Mesodermal cell (in vitro differentiated cells): ENCODE results near the gene CHID1.

Experiments used
- H3K27ac ChIP-seq: 2 replicates; pipeline ENCODE4 v1.7.0; 2013; ENCODE audit warnings: mild to moderate bottlenecking, low read depth, low read length, moderate library complexity; ENCODE audit not compliant: severe bottlenecking
- H3K36me3 ChIP-seq: 2 replicates; pipeline ENCODE4 v1.7.1; 2013; ENCODE audit warnings: mild to moderate bottlenecking, low read length, moderate library complexity; ENCODE audit not compliant: control insufficient read depth, insufficient read depth
- H3K4me1 ChIP-seq: one replicate; pipeline ENCODE4 v1.7.1; 2013; ENCODE audit warnings: mild to moderate bottlenecking, low read length; ENCODE audit not compliant: insufficient read depth, control insufficient read depth, poor library complexity, severe bottlenecking
- H3K4me3 ChIP-seq: 2 replicates; pipeline ENCODE4 v1.7.0; 2013; ENCODE audit warnings: low read length, control low read depth, mild to moderate bottlenecking; ENCODE audit not compliant: insufficient read depth, poor library complexity, severe bottlenecking; ENCODE audit errors: extremely low read depth
- H3K9me3 ChIP-seq: 2 replicates; pipeline ENCODE4 v1.7.1; 2013; ENCODE audit warnings: mild to moderate bottlenecking, low read length, moderate library complexity; ENCODE audit not compliant: control insufficient read depth
- WGBS, 2 experiments: methylation state at CpG; one replicate each; pipeline ENCODE4 v1.1.5; 2013; ENCODE audit warnings: missing lambda C conversion rate in 2 of 2; ENCODE audit not compliant: insufficient coverage in 2 of 2; 5-methylcytosine and 5-hydroxymethylcytosine counted together

CHID1 gene

DNA sequence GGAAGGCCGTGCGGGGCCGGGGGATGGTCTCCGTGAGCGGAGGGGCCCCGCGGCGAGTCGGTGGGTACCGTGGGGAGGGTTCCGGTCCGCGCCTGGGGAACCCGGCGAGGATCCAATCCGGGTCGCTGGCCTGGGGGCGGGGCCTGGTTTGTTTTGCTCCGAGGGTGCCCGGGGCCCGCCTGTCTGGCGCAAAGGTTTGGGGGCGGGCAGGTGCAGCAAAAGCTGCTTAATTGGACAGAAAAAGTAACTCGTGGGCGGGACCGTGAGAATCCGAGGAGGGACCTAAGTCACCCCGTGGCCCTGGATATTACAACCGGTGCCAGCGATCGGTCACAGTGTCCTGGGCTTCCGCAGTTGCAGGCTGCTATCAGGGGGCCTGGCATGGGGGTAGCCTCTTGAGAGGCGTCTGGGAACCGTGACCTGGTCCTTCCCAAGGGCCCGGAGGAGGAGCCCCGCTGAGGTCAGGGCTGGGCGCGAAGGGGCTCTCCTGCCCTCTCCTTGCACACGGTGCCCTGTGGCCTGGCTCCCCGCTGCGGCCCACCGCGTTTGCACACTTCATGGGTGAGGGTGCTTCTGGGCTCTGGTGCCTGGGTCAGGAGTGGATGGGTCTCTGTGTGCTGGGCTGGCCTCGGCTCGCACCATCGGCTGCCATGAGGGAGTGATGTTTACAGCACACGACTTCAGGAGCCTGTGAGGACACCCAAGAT lies 90.5 kb downstream of the CHID1 start:
- Histone ChIP-seq H3K4me3 (peak overlapping the region; percentile 71), H3K36me3 (peaks cover 31% of the 10 kb centered on the region), H3K27ac (peak overlapping the region; percentile 36), H3K4me1 (peaks cover 11% of the 10 kb centered on the region), H3K9me3 (no peaks in the 10 kb centered on the region)
- 10 to 12% methylated on average over 42 to 44 of the region's 47 CpGs for WGBS, 2 experiments

DNA sequence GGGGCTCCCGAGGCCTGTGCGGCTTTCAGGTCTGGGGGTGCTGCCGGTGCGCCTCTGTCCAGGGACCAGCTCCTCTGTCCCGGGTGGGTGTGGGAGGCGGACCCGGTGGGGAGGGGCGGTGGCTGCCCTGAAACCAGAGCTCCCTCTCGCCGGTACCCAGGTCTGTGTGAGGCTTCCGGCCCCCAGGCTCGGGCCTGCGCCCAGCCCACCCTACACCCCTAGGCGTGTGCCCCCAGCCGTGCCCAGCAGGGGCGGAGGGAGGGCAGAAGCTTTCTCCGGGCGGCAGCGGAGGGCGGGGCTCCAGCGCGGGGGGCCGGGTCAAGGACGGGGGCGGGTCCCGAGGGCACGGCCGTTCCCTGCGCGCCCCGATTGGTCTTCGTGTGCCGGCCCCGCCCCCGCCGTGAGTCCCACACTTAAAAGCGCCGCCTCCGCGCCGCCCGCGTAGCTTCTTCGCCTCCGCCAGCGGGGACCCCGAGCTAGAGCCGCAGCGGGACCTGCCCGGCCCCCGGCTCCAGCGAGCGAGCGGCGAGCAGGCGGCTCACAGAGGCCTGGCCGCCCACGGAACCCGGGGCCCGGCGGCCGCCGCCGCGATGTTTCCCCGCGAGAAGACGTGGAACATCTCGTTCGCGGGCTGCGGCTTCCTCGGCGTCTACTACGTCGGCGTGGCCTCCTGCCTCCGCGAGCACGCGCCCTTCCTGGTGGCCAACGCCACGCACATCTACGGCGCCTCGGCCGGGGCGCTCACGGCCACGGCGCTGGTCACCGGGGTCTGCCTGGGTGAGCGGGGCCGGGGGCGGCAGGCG lies 91.3 kb downstream of the CHID1 start:
- Histone ChIP-seq H3K9me3 (no peaks in the 10 kb centered on the region), H3K4me1 (peaks cover 11% of the 10 kb centered on the region), H3K27ac (peak overlapping the region; percentile 36), H3K4me3 (peak overlapping the region; percentile 71), H3K36me3 (peaks cover 27% of the 10 kb centered on the region)
- WGBS, 2 experiments: 3 to 5% methylated on average over 63 to 78 of the region's 96 CpGs

DNA sequence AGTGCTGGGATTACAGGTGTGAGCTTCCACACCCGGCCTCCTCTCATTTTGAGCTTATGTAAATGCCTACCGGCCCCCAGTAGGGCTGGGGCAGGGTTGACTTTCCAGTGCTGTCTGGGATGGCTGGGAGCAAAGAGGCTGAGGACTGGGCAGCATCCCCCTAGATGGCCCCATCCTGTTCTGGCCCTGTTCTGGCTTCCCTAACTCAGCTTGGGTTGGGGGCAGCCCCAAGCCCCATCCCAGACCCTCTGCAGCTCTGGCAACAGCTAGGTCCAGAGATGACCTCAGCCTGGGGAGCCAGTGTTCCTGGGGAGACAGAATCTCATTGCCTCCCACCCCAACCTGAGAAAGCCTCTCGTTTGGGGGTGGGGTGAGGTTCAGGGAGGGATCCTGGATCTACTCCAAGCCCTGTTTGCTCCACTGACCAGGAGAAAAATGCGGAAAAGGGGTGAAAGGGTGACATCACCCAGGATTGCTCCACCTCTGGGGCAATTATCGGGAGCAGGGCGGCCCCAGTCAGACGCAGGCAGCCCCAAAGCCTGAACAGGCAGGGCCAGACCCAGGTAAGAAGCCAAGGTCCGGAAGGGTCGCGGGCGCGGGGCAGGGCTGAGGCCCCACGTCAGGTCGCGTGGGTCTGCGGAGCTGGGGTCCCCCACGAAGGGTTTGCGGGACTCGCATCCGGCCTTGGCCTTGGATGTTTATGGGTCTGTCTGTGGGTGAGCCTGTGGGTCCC lies 92.0 kb downstream of the CHID1 start, which contains the start of gene PNPLA2:
PNPLA2 (plus strand) TSS at position 519 of the 733 bp plus-strand sequence. CDS start 805 bp downstream, outside the sequence.
- H3K27ac ChIP-seq: peak within 1 kb of the TSS; percentile 36
- 67 to 79% methylated on average over 19 to 20 of the region's 20 CpGs for WGBS, 2 experiments
- H3K9me3 ChIP-seq: no peaks in the 10 kb centered on the region
- peaks cover 26% of the 10 kb centered on the region for H3K36me3 ChIP-seq
- peaks cover 11% of the 10 kb centered on the region for H3K4me1 ChIP-seq
- H3K4me3 ChIP-seq: peak within 1 kb of the TSS; percentile 71
